Right cardiac atrium (tissue), 5 donors: Measurements from ENCODE around the gene LRRTM4. TPM values are rescaled to one million over a fixed set of nuclear protein-coding genes. Genes with fewer than 3 reads are reported as not detected.

Experiments
- ATAC-seq, 2 donors: fragments of 200-7000 bp; cut with Tn5 transposase; one replicate each; pipeline versions ENCODE4 v1.8.0 to v1.9.1; 2020; ENCODE audit warnings: moderate library complexity in 2 of 2, mild to moderate bottlenecking in 1 of 2
- DNase-seq, 3 donors: peaks; one replicate each; pipeline ENCODE4 v3.0.0-alpha.2; 2020
- H3K27ac ChIP-seq: one replicate; pipeline ENCODE4 v1.5.1; 2013; ENCODE audit warnings: mild to moderate bottlenecking, low read length, control low read depth, moderate library complexity
- H3K27me3 ChIP-seq: one replicate; pipeline ENCODE4 v1.6.1; 2013; ENCODE audit not compliant: control insufficient read depth, insufficient read depth
- H3K4me1 ChIP-seq: one replicate; pipeline ENCODE4 v1.6.1; 2013; ENCODE audit warnings: low read length; ENCODE audit not compliant: control insufficient read depth, insufficient read depth
- H3K4me3 ChIP-seq: one replicate; pipeline ENCODE4 v1.5.1; 2013; ENCODE audit warnings: low read length, control low read depth
- H3K9me3 ChIP-seq: one replicate; pipeline ENCODE4 v1.6.1; 2013; ENCODE audit warnings: low read length; ENCODE audit not compliant: control insufficient read depth
- WGBS: extraction: QIAGEN DNeasy Blood & Tissue Kit; methylation state at CpG from one replicate; pipeline ENCODE4 v1.1.7; 2013; 5-methylcytosine and 5-hydroxymethylcytosine counted together
- intact Hi-C, 4 donors: fragments of 100-400 bp; cut with DNase I; formaldehyde crosslinking; loops; one replicate each; pipeline versions ENCODE4 v1.11.0 to v1.14.0; 2022 to 2023
- polyA plus RNA-seq: library from polyadenylated mRNA; stranded (reverse); fragments of 200-250 nt; gene quantifications from one replicate; pipeline ENCODE4 v1.2.3, GENCODE V29; 2013
- total RNA-seq, 4 donors: library from RNA; stranded (reverse); fragmentation: NEBNext Ultra II Directional; extraction: Animal tissue kit (Norgen Biotek cat#: 25700); gene quantifications; one replicate each; pipeline ENCODE4 v1.2.1, GENCODE V29; 2021
- donor health status: healthy with polysubstance abuse.
- donor health status: DM: no; HTN: yes; CAD: no.
- donor health status: DM: no; HTN: no; CAD: no.
- donor health status: DM: no; HTN: yes; CAD: no; lungs with severe emphysema.
- donor health status: DM: yes; HTN: yes; CAD: no.

The LRRTM4 gene
- total and polyA plus RNA-seq, 5 donors = 0.09 to 1.0 (median 0.59) TPM

- Histone ChIP-seq H3K9me3 (no peaks in the 10 kb centered on the region), H3K27me3 (no peaks in the 10 kb centered on the region), H3K4me1 (no peaks in the 10 kb centered on the region), H3K4me3 (no peak overlapping the region), H3K27ac (no peak overlapping the region)
- DNase-seq = no peak
- ATAC-seq = no peak
- 79% methylated on average over 2 of the region's 2 CpGs for WGBS
- intact Hi-C loops = no loop called here
Observed at GRCh38 chr2:77397763-77398162, 124.4 kb downstream of the LRRTM4 start.

DNA sequence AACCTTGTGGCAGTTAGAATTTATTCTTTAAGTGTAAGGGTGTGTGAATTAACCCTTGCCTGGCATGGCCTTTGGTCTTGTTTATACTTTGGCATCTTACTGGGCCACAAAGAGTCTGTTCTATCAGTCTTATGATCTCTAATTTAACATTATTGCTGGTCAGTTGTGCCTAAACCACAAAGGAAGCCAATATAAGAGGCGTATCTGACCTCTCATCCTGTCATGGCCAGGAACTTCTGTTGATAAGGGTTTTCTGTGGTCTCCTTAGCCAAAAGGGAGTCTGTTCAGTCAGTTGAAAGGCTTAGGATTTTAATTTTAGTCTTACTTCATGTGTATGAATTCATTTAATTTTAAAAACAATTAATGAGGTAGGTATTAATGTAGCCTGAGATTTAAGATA lies 127.2 kb downstream of the LRRTM4 start:
- Histone ChIP-seq H3K9me3 (no peaks in the 10 kb centered on the region), H3K4me3 (no peak overlapping the region), H3K27me3 (no peaks in the 10 kb centered on the region), H3K27ac (no peak overlapping the region), H3K4me1 (no peaks in the 10 kb centered on the region)
- no peak for ATAC-seq
- 38% methylated on average over 1 of the region's 1 CpG for WGBS
- intact Hi-C loops = no loop called here
- DNase-seq = no peak

DNA sequence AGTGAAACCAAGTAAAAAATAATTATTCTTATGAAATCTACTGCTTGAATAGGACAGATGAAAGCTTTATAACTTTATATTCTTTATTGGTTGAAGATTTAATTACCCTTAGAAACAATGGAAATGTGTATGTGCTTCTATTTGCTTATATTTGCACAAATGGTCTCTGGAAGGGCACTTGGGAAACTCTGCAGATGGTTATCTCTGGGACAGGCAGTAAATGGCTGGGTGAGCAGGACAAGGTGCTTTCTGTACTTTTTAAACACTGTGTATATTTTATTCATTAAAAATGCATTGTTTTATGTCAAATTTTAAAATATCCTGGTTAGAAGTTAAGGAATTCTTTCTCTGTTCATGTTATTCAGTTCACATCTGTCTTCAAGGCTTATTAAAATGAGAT lies 131.1 kb downstream of the LRRTM4 start:
- H3K4me1 ChIP-seq = no peaks in the 10 kb centered on the region
- no peaks in the 10 kb centered on the region for H3K27me3 ChIP-seq
- DNase-seq = no peak
- no peak overlapping the region for H3K27ac ChIP-seq
- ATAC-seq = no peak
- no peak overlapping the region for H3K4me3 ChIP-seq
- no peaks in the 10 kb centered on the region for H3K9me3 ChIP-seq
- intact Hi-C loops = no loop called here

- DNase-seq = no peak
- Histone ChIP-seq H3K27me3 (no peaks in the 10 kb centered on the region), H3K4me1 (no peaks in the 10 kb centered on the region), H3K4me3 (no peak overlapping the region), H3K27ac (no peak overlapping the region), H3K9me3 (no peaks in the 10 kb centered on the region)
- WGBS = 71% methylated on average over 3 of the region's 3 CpGs
- intact Hi-C loops = no loop called here
- ATAC-seq = no peak
Observed at GRCh38 chr2:77387324-77387723, 134.9 kb downstream of the LRRTM4 start.

- Histone ChIP-seq H3K9me3 (no peaks in the 10 kb centered on the region), H3K4me3 (no peak overlapping the region), H3K27me3 (no peaks in the 10 kb centered on the region), H3K4me1 (no peaks in the 10 kb centered on the region), H3K27ac (no peak overlapping the region)
- ATAC-seq = no peak
- no peak for DNase-seq
- intact Hi-C loops = no loop called here
Observed at GRCh38 chr2:77372636-77373035, 149.5 kb downstream of the LRRTM4 start.

GRCh38 chr2:77370511-77370910 lies 151.7 kb downstream of the LRRTM4 start:
- no peak for ATAC-seq
- intact Hi-C loops = no loop called here

DNA sequence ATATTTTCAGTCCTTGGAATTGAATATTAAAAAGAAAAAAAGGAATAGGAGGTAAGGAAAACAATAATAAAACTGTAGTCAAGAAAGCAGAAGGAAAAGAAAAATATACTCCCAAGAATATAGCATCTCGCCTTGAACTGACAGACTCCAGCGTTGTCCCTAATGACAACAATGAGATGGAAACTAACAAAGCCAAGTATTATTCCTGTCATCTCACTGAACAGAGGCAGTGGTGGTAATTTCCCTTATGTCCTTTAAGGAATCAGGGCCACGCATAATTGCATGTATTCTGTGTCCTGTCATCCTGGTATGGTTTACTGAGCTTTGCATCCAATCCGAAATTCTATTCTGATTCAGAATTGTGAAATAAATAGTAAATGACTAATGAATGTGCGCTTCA lies 158.9 kb downstream of the LRRTM4 start:
- DNase-seq = no peak
- no peaks in the 10 kb centered on the region for H3K4me1 ChIP-seq
- H3K27ac ChIP-seq = no peak overlapping the region
- H3K27me3 ChIP-seq = no peaks in the 10 kb centered on the region
- no peak for ATAC-seq
- 76% methylated on average over 5 of the region's 5 CpGs for WGBS
- H3K4me3 ChIP-seq = no peak overlapping the region
- intact Hi-C loops = no loop called here
- H3K9me3 ChIP-seq = no peaks in the 10 kb centered on the region

More at GRCh38 chr2:77370511-77370910, 151.7 kb downstream of the LRRTM4 start:
- Histone ChIP-seq H3K4me1 (no peaks in the 10 kb centered on the region), H3K9me3 (no peaks in the 10 kb centered on the region), H3K27ac (no peak overlapping the region), H3K4me3 (no peak overlapping the region), H3K27me3 (no peaks in the 10 kb centered on the region)
- DNase-seq = no peak
- WGBS = 55% methylated on average over 3 of the region's 3 CpGs

DNA sequence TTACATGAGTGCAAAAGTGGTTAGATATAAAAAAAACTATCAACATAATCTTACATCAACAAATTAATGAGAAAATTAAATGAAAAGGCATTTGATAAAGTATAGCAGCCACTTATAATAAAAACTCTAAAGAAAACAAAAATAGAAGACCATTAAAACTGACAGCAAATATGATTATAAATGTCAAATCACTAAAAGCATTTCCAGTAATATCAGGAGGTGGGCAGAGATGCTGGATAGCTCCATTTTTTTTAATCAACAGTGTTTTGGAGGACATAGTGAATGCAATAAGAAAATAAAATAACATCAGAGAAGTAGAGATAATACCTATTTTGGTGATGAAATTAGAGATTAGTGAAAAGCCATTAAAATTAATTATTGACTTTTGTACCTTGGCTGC lies 173.4 kb downstream of the LRRTM4 start:
- ATAC-seq (no peak), DNase-seq (no peak)
- no peaks in the 10 kb centered on the region for H3K4me1 ChIP-seq
- H3K4me3 ChIP-seq = no peak overlapping the region
- H3K27ac ChIP-seq = no peak overlapping the region
- intact Hi-C loops = no loop called here
- no peaks in the 10 kb centered on the region for H3K27me3 ChIP-seq
- no peaks in the 10 kb centered on the region for H3K9me3 ChIP-seq

- H3K9me3 ChIP-seq = no peaks in the 10 kb centered on the region
- no peak overlapping the region for H3K4me3 ChIP-seq
- intact Hi-C loops = no loop called here
- no peak overlapping the region for H3K27ac ChIP-seq
- no peaks in the 10 kb centered on the region for H3K27me3 ChIP-seq
- DNase-seq (no peak), ATAC-seq (no peak)
- H3K4me1 ChIP-seq = no peaks in the 10 kb centered on the region
Observed at GRCh38 chr2:77336013-77336412, 186.2 kb downstream of the LRRTM4 start.

GRCh38 chr2:77328134-77328931 lies 193.8 kb downstream of the LRRTM4 start:
- Histone ChIP-seq H3K27me3 (no peaks in the 10 kb centered on the region), H3K4me3 (no peak overlapping the region), H3K4me1 (no peaks in the 10 kb centered on the region), H3K9me3 (no peaks in the 10 kb centered on the region), H3K27ac (no peak overlapping the region)
- WGBS = 64% methylated on average over 5 of the region's 5 CpGs
- ATAC-seq (no peak), DNase-seq (no peak)
- intact Hi-C loops = no loop called here

DNA sequence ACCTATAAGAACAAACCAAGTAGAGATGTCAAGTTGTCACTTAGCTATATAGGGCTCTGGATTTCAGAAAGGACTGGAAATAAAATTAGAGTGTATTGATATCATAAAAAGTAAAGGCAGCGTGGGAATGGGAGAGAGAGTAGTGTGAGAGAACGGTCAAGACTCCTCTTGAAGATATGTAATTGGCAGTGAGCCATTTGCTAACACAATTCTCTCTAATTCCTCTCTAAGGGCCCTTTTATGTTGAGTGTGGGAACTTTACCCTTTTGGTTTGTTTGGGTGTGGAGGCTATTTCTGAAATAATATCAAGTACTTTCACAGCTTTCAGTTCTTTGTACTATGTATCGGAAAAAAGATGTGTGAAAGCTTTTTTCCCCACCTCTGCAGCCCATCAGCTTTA lies 196.8 kb downstream of the LRRTM4 start:
- no peaks in the 10 kb centered on the region for H3K27me3 ChIP-seq
- intact Hi-C loops = no loop called here
- no peaks in the 10 kb centered on the region for H3K9me3 ChIP-seq
- no peak overlapping the region for H3K27ac ChIP-seq
- DNase-seq = no peak
- no peak overlapping the region for H3K4me3 ChIP-seq
- no peaks in the 10 kb centered on the region for H3K4me1 ChIP-seq
- ATAC-seq = no peak
- 42% methylated on average over 3 of the region's 3 CpGs for WGBS

DNA sequence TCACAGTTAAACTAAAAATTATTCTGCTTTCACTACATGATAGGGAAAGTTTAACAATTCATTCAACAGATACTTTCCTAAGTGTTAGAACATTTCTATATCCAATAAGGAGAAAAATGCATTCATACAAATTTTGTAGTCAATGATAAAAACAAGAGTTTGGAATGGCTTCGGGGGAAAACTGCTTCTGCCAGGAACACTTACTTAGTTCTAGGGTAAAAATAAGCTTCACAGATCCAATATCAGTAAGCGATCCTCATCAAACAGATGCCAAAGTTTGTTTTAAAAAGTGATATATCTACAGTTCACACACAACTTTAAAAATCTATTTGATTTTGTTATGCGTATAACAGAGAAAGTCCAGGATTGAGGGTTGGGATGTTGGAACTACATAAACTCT lies 199.7 kb downstream of the LRRTM4 start:
- 67% methylated on average over 3 of the region's 3 CpGs for WGBS
- Histone ChIP-seq H3K4me3 (no peak overlapping the region), H3K27ac (no peak overlapping the region), H3K4me1 (no peaks in the 10 kb centered on the region), H3K27me3 (no peaks in the 10 kb centered on the region), H3K9me3 (no peaks in the 10 kb centered on the region)
- intact Hi-C loops = no loop called here
- DNase-seq (no peak), ATAC-seq (no peak)
